K562 (cell line): Measurements from ENCODE around the gene CELSR3. TPM values are rescaled to one million over a fixed set of nuclear protein-coding genes. Genes with fewer than 3 reads are reported as not detected.
A peak's percentile ranks its signal among the peaks of the same experiment; 100 is the strongest.

ENCODE experiments used
- ATF1 ChIP-seq, 2 experiments: fragments of 450-650 bp in 1 of 2; IDR thresholded peaks; 2 replicates each; pipeline ENCODE4 v1.6.1; 2016; ENCODE audit warnings: missing compliant biosample characterization in 1 of 2, missing genetic modification characterization in 1 of 2
- HNRNPH1 ChIP-seq: fragments of 200-400 bp; formaldehyde crosslinking; optimal IDR thresholded peaks from 2 replicates; pipeline ENCODE3; 2017; ENCODE audit warnings: low read depth, mild to moderate bottlenecking, low read length, moderate library complexity
- KAT2B ChIP-seq: IDR thresholded peaks from one replicate; pipeline ENCODE4 v1.6.1; 2012; ENCODE audit warnings: low read depth, mild to moderate bottlenecking, control low read depth, inconsistent platforms, low read length, moderate library complexity
- MAFF ChIP-seq: IDR thresholded peaks from 2 replicates; pipeline ENCODE4 v1.6.1; 2012; ENCODE audit warnings: low read length, improper control_type of control experiment
- TEAD1 ChIP-seq, 2 experiments: fragments of 450-650 bp in 1 of 2; sonication (generic) in 1 of 2; formaldehyde crosslinking; IDR thresholded peaks; 2 replicates each; pipeline versions ENCODE4 v1.4.0 to v1.8.0; 2020 to 2022; ENCODE audit warnings: mild to moderate bottlenecking in 2 of 2, missing genetic modification reagents in 1 of 2
- ZKSCAN1 ChIP-seq: fragments of 150-350 bp; IDR thresholded peaks from 2 replicates; pipeline ENCODE4 v1.6.1; 2016; ENCODE audit warnings: low read depth, low read length
- ZNF140 ChIP-seq: fragments of 250-450 bp; sonication (Bioruptor Pico); IDR thresholded peaks from 2 replicates; pipeline ENCODE4 v1.8.0; 2021; ENCODE audit warnings: moderate library complexity, mild to moderate bottlenecking, inconsistent platforms
- ZNF41 ChIP-seq: fragments of 250-450 bp; sonication (Bioruptor Pico); conservative IDR thresholded peaks from 2 replicates; pipeline ENCODE4 v1.4.0; 2020; ENCODE audit warnings: mild to moderate bottlenecking
- ZNF57 ChIP-seq: fragments of 450-650 bp; formaldehyde crosslinking; IDR thresholded peaks from 2 replicates; pipeline ENCODE4 v1.4.0; 2020; ENCODE audit warnings: mild to moderate bottlenecking, moderate library complexity
- polyA plus RNA-seq, 8 experiments: library from polyadenylated mRNA; depleted of rRNA in 4 of 8; stranded (reverse) in 5 of 8; unstranded in 3 of 8; fragments of >200 nt; fragmentation: Nextera tagmentation in 2 of 8; fragmentation: Illumina TruSeq in 1 of 8; extraction: Ambion mirVana in 2 of 8; extraction: Trizol in 1 of 8; gene quantifications; 2 replicates each; pipeline versions ENCODE4 v1.2.1 to v1.2.3, GENCODE V29; 2011 to 2014; ENCODE audit warnings: inconsistent platforms in 1 of 8, missing spikeins in 1 of 8
- total RNA-seq, 7 experiments: library from RNA; depleted of rRNA in 6 of 7; stranded (reverse); fragments of >200 nt in 6 of 7; fragmentation: Illumina TruSeq in 2 of 7; extraction: Trizol in 2 of 7; gene quantifications; 2 replicates each; pipeline versions ENCODE4 v1.2.1 to v1.2.3, GENCODE V29; 2011 to 2021; ENCODE audit warnings: low replicate concordance in 1 of 7
- TF ChIP-seq, protein P1 (sequence below): fragments of 250-450 bp; sonication (Bioruptor Pico); IDR thresholded peaks from 2 replicates; pipeline ENCODE4 v1.5.0; 2021
- TF ChIP-seq, protein P2 (sequence below): fragments of 450-650 bp; IDR thresholded peaks from 2 replicates; pipeline ENCODE4 v1.6.1; 2016; ENCODE audit warnings: mild to moderate bottlenecking, moderate library complexity
- TF ChIP-seq, protein P3 (sequence below): IDR thresholded peaks from 2 replicates; pipeline ENCODE4 v1.6.1; 2012; ENCODE audit warnings: low read depth, low read length, improper control_type of control experiment, borderline replicate concordance

The CELSR3 gene
- total and polyA plus RNA-seq, 9 of the 15 experiments (the other 6 are each of a cell fraction or from before 2014, with no cell fraction given) = 0.10 to 2.7 (median 0.76) TPM

DNA sequence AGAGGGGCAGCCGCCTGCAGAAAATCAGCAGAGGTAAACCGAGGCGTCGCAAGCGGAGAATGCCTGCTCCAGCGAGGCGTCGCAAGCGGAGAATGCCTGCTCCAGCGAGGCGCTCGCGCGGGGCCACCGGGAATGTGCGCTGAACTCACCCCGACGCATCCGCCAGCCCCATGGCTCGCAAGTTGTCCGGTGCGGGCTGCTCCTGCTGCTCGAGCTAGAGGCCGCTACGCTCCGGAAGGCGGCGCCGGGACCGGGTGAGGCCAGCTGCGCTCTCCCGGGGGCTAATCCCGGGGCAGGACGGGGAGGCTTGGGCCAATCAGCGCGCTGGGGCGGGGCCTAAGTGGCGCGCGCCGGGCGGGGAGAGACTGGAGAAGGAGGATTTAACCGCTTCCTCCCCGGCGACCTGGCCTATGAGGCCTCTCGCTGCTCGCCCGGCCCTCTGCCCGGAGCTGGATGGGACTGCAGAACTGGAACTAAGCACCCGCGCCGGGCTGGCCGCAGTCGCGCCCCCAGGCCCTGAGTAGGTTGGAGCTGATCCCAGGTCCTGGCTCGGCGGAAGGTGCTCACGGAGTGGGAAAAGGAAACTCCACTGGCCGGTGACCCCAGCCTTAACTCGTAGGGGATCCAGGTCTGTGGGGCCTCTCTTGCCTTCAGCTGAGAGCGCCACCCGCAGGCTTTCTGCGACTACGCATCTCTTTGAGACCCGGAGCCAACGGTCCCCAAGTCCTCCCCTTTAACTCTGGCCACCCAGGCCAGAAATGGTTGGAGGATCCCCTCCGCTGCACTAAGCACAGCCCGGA is 27.3 kb downstream of the CELSR3 start, which contains the start of gene SLC26A6 (continued):
- TF ChIP-seq, protein P1, sequence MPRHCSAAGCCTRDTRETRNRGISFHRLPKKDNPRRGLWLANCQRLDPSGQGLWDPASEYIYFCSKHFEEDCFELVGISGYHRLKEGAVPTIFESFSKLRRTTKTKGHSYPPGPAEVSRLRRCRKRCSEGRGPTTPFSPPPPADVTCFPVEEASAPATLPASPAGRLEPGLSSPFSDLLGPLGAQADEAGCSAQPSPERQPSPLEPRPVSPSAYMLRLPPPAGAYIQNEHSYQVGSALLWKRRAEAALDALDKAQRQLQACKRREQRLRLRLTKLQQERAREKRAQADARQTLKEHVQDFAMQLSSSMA (CRISPR knock-in tag) = no peak
- no peak for TF ChIP-seq ZNF57
- TF ChIP-seq, protein P2, sequence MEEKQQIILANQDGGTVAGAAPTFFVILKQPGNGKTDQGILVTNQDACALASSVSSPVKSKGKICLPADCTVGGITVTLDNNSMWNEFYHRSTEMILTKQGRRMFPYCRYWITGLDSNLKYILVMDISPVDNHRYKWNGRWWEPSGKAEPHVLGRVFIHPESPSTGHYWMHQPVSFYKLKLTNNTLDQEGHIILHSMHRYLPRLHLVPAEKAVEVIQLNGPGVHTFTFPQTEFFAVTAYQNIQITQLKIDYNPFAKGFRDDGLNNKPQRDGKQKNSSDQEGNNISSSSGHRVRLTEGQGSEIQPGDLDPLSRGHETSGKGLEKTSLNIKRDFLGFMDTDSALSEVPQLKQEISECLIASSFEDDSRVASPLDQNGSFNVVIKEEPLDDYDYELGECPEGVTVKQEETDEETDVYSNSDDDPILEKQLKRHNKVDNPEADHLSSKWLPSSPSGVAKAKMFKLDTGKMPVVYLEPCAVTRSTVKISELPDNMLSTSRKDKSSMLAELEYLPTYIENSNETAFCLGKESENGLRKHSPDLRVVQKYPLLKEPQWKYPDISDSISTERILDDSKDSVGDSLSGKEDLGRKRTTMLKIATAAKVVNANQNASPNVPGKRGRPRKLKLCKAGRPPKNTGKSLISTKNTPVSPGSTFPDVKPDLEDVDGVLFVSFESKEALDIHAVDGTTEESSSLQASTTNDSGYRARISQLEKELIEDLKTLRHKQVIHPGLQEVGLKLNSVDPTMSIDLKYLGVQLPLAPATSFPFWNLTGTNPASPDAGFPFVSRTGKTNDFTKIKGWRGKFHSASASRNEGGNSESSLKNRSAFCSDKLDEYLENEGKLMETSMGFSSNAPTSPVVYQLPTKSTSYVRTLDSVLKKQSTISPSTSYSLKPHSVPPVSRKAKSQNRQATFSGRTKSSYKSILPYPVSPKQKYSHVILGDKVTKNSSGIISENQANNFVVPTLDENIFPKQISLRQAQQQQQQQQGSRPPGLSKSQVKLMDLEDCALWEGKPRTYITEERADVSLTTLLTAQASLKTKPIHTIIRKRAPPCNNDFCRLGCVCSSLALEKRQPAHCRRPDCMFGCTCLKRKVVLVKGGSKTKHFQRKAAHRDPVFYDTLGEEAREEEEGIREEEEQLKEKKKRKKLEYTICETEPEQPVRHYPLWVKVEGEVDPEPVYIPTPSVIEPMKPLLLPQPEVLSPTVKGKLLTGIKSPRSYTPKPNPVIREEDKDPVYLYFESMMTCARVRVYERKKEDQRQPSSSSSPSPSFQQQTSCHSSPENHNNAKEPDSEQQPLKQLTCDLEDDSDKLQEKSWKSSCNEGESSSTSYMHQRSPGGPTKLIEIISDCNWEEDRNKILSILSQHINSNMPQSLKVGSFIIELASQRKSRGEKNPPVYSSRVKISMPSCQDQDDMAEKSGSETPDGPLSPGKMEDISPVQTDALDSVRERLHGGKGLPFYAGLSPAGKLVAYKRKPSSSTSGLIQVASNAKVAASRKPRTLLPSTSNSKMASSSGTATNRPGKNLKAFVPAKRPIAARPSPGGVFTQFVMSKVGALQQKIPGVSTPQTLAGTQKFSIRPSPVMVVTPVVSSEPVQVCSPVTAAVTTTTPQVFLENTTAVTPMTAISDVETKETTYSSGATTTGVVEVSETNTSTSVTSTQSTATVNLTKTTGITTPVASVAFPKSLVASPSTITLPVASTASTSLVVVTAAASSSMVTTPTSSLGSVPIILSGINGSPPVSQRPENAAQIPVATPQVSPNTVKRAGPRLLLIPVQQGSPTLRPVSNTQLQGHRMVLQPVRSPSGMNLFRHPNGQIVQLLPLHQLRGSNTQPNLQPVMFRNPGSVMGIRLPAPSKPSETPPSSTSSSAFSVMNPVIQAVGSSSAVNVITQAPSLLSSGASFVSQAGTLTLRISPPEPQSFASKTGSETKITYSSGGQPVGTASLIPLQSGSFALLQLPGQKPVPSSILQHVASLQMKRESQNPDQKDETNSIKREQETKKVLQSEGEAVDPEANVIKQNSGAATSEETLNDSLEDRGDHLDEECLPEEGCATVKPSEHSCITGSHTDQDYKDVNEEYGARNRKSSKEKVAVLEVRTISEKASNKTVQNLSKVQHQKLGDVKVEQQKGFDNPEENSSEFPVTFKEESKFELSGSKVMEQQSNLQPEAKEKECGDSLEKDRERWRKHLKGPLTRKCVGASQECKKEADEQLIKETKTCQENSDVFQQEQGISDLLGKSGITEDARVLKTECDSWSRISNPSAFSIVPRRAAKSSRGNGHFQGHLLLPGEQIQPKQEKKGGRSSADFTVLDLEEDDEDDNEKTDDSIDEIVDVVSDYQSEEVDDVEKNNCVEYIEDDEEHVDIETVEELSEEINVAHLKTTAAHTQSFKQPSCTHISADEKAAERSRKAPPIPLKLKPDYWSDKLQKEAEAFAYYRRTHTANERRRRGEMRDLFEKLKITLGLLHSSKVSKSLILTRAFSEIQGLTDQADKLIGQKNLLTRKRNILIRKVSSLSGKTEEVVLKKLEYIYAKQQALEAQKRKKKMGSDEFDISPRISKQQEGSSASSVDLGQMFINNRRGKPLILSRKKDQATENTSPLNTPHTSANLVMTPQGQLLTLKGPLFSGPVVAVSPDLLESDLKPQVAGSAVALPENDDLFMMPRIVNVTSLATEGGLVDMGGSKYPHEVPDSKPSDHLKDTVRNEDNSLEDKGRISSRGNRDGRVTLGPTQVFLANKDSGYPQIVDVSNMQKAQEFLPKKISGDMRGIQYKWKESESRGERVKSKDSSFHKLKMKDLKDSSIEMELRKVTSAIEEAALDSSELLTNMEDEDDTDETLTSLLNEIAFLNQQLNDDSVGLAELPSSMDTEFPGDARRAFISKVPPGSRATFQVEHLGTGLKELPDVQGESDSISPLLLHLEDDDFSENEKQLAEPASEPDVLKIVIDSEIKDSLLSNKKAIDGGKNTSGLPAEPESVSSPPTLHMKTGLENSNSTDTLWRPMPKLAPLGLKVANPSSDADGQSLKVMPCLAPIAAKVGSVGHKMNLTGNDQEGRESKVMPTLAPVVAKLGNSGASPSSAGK = no peak
- TF ChIP-seq KAT2B = no peak
- TF ChIP-seq ZNF140 (CRISPR knock-in tag) = no peak
- no peak for TF ChIP-seq ZNF41 (CRISPR knock-in tag)
- no peak for TF ChIP-seq HNRNPH1
- TF ChIP-seq, protein P3, sequence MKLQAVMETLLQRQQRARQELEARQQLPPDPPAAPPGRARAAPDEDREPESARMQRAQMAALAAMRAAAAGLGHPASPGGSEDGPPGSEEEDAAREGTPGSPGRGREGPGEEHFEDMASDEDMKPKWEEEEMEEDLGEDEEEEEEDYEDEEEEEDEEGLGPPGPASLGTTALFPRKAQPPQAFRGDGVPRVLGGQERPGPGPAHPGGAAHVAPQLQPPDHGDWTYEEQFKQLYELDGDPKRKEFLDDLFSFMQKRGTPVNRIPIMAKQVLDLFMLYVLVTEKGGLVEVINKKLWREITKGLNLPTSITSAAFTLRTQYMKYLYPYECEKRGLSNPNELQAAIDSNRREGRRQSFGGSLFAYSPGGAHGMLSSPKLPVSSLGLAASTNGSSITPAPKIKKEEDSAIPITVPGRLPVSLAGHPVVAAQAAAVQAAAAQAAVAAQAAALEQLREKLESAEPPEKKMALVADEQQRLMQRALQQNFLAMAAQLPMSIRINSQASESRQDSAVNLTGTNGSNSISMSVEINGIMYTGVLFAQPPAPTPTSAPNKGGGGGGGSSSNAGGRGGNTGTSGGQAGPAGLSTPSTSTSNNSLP = no peak
- no peak for TF ChIP-seq ATF1 (CRISPR knock-in tag; IDR thresholded peaks at IDR 0.05)
- TF ChIP-seq ATF1 (tag; IDR thresholded peaks at IDR 0.05) = peak; percentile 45
- peak in 1 of 2 experiments; percentile 75; a peak in 1 of 4 replicates for TF ChIP-seq TEAD1 (CRISPR knock-in tag; IDR thresholded peaks at IDR 0.05)
- no peak for TF ChIP-seq MAFF
- no peak for TF ChIP-seq ZKSCAN1
